WERI-Rb-1 (cell line): Measurements from ENCODE around the gene ATAD3B.
A peak's percentile ranks its signal among the peaks of the same experiment; 100 is the strongest.

Experiments
- DNase-seq: peaks from one replicate; pipeline ENCODE4 v3.0.0-alpha.2; 2020
- H3K27ac ChIP-seq: fragments of 250-450 bp; sonication (Bioruptor Pico); 2 replicates; pipeline ENCODE4 v1.5.1; 2020; ENCODE audit warnings: mild to moderate bottlenecking, moderate library complexity
- H3K27me3 ChIP-seq: fragments of 250-450 bp; sonication (Bioruptor Pico); 2 replicates; pipeline ENCODE4 v1.5.1; 2021; ENCODE audit warnings: mild to moderate bottlenecking, low read depth, moderate library complexity; ENCODE audit not compliant: insufficient read depth, severe bottlenecking
- H3K36me3 ChIP-seq: fragments of 250-450 bp; sonication (Bioruptor Pico); 2 replicates; pipeline ENCODE4 v1.5.1; 2020; ENCODE audit warnings: mild to moderate bottlenecking, moderate library complexity
- H3K4me3 ChIP-seq: 2 replicates; pipeline ENCODE4 v1.5.1; 2011; ENCODE audit warnings: low read depth, mild to moderate bottlenecking, control low read depth, low read length
- H3K9me3 ChIP-seq: fragments of 250-450 bp; sonication (Bioruptor Pico); 2 replicates; pipeline ENCODE4 v1.5.1; 2021; ENCODE audit warnings: mild to moderate bottlenecking, moderate library complexity; ENCODE audit not compliant: severe bottlenecking
- CTCF ChIP-seq: IDR thresholded peaks from 2 replicates; pipeline ENCODE4 v1.5.1; 2011; ENCODE audit warnings: low read depth, mild to moderate bottlenecking, control low read depth, inconsistent platforms, low read length

Gene ATAD3B

GRCh38 chr1:1435106-1435903 lies 36.3 kb upstream of the ATAD3B start, which contains the start of gene VWA1:
Gene VWA1 (plus strand): TSS chr1:1435690. CDS start chr1:1435749, 59 bp downstream.
- peak; percentile 70 for DNase-seq
- H3K9me3 ChIP-seq = no peaks in the 10 kb centered on the region
- H3K4me3 ChIP-seq = peak within 1 kb of the TSS; percentile 57
- no peaks in the 10 kb centered on the region; the same call in 1 of the 2 replicates for H3K36me3 ChIP-seq
- no peak for TF ChIP-seq CTCF
- H3K27ac ChIP-seq = peak within 1 kb of the TSS; percentile 49
- H3K27me3 ChIP-seq = no peaks in the 10 kb centered on the region

DNA sequence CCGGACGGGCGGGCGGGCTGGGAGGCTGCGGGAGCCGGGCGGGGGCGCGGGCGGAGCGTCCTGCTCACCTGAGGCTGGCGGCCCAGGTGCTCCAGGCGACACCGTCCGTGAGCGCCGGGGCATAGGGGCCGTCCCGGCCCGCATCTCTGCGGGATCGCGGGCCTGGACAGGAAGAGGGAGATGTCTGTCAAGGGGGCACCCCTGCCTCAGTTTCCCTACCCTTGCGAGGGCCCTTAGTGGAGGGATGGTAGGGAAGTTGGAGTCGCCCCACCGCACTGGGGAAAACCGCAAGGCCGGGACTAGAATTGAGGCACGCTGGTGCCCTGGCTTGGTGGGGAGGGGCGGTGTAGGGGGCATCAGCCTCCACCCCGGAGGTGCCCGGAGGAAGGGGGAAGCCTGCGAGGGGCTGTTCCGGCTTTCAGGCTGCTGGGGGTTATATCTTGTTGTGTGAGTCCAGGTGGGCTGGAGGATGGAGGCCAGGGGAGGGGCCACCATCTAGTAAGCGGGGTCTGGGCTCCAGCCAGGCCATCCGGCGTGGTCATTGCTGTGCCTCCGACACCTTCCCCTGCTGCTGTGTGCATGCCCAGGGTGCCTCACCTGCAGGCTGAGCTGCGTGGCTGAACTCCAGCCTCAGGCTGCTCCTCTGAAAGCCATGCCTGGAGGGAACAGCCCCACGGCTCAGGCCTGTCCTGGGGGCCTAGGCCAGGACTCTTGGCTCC lies 35.5 kb upstream of the ATAD3B start:
- no peaks in the 10 kb centered on the region for H3K9me3 ChIP-seq
- DNase-seq = no peak
- TF ChIP-seq CTCF = no peak
- H3K4me3 ChIP-seq = peak overlapping the region; percentile 57
- no peaks in the 10 kb centered on the region for H3K27me3 ChIP-seq
- no peak overlapping the region; the same call in 1 of the 2 replicates for H3K27ac ChIP-seq
- no peaks in the 10 kb centered on the region; the same call in 1 of the 2 replicates for H3K36me3 ChIP-seq

DNA sequence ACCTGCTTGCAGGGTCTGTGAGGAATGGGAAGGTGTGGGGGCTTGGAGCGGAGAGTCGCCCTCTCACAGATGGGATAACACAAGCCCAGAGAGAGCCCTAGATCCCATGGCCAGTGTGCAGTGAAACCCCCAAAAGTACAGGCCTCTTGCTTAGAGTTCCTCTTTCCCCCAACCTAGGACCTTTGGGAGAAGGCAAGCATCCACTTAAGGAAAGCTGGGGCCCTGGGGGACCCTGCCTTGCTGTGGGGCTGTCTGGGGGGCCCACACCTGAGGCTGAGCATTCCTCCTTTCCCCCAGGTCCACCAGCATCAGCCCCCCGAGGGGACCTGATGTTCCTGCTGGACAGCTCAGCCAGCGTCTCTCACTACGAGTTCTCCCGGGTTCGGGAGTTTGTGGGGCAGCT lies 34.9 kb upstream of the ATAD3B start:
- no peak overlapping the region for H3K4me3 ChIP-seq
- no peak for DNase-seq
- TF ChIP-seq CTCF = no peak
- H3K27ac ChIP-seq = no peak overlapping the region
- H3K9me3 ChIP-seq = no peaks in the 10 kb centered on the region
- no peaks in the 10 kb centered on the region for H3K27me3 ChIP-seq
- no peaks in the 10 kb centered on the region; the same call in 1 of the 2 replicates for H3K36me3 ChIP-seq

DNA sequence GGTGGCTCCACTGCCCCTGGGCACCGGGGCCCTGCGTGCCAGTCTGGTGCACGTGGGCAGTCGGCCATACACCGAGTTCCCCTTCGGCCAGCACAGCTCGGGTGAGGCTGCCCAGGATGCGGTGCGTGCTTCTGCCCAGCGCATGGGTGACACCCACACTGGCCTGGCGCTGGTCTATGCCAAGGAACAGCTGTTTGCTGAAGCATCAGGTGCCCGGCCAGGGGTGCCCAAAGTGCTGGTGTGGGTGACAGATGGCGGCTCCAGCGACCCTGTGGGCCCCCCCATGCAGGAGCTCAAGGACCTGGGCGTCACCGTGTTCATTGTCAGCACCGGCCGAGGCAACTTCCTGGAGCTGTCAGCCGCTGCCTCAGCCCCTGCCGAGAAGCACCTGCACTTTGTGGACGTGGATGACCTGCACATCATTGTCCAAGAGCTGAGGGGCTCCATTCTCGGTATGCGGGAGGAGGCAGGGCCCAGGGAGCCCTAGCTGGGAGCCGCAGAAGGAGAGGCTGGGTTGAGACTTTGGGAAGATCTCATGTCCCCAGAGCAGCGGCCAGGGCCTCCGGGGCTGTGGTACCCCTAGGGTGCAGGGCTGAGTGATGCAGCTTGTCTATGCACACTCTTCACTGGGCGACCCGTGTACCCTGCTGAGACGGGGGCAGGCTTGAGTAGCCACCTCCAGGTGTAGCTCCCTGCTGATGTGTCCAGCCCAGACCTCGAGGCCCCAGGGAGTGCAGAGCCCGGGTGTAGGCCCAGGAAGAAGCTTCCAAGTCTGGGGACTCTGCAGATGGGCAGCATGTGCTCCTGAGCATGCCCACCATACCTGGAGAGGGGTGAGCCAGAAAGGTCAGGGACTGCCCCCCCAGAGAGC lies 34.3 kb upstream of the ATAD3B start:
- no peaks in the 10 kb centered on the region; the same call in 1 of the 2 replicates for H3K36me3 ChIP-seq
- H3K9me3 ChIP-seq = no peaks in the 10 kb centered on the region
- H3K27me3 ChIP-seq = no peaks in the 10 kb centered on the region
- H3K4me3 ChIP-seq = no peak overlapping the region
- H3K27ac ChIP-seq = no peak overlapping the region
- no peak for DNase-seq
- no peak for TF ChIP-seq CTCF

DNA sequence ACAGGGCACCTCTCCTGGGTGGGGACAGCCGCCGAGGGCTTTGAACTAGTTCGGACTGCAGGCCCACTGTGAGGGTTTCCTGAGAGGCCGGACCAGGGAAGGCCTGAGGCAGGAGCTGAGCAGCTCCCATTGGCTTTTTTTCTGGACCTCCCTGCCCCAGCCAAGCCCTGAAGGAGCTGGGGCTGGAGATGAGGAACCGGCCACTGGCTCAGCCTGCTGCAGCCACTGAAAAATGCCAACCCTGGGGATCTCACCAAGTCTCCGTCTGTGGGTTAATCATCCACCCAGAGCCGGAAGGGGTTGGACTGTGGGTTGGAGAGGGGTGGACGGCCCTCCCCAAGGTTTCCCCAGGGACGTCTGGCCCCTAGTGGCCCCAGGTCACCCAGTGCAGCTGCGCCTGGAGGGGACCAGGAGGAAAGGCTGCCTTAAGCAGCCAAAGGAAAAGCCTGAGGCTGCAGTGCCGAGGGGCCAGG lies 33.6 kb upstream of the ATAD3B start:
- Histone ChIP-seq H3K27ac (no peak overlapping the region), H3K36me3 (no peaks in the 10 kb centered on the region; the same call in 1 of the 2 replicates), H3K9me3 (no peaks in the 10 kb centered on the region), H3K4me3 (no peak overlapping the region), H3K27me3 (no peaks in the 10 kb centered on the region)
- no peak for TF ChIP-seq CTCF
- no peak for DNase-seq
